WI38 (cell line): ENCODE measurements around the gene ITM2B.

Experiments
- H3K4me3 ChIP-seq: 2 replicates; pipeline ENCODE4 v1.5.1; 2011; ENCODE audit warnings: low read depth, mild to moderate bottlenecking, control low read depth, low read length
- TF ChIP-seq, protein P1 (sequence below): IDR thresholded peaks from 2 replicates; pipeline ENCODE4 v1.5.1; 2012; ENCODE audit warnings: low read depth, mild to moderate bottlenecking, control low read depth, low read length

The ITM2B gene

DNA sequence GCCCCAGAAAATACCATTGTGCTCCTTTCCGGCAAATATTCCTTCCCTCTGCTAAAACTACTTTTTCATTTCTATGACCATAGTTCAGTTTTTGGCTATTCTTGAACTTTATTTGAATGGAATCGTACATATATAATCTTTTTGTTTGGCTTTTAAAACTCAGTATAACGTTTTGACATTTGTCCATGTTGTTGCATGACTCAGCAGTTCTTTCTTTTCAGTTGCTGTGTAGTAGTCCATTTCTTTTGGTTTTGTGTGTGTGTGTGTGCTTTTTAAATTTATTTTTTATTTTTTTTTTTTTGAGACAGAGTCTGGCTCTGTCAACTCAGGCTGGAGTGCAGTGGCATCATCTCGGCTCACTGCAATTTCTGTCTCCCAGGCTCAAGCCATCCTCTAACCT lies 35.0 kb downstream of the ITM2B start:
- H3K4me3 ChIP-seq = no peak overlapping the region
- TF ChIP-seq, protein P1, sequence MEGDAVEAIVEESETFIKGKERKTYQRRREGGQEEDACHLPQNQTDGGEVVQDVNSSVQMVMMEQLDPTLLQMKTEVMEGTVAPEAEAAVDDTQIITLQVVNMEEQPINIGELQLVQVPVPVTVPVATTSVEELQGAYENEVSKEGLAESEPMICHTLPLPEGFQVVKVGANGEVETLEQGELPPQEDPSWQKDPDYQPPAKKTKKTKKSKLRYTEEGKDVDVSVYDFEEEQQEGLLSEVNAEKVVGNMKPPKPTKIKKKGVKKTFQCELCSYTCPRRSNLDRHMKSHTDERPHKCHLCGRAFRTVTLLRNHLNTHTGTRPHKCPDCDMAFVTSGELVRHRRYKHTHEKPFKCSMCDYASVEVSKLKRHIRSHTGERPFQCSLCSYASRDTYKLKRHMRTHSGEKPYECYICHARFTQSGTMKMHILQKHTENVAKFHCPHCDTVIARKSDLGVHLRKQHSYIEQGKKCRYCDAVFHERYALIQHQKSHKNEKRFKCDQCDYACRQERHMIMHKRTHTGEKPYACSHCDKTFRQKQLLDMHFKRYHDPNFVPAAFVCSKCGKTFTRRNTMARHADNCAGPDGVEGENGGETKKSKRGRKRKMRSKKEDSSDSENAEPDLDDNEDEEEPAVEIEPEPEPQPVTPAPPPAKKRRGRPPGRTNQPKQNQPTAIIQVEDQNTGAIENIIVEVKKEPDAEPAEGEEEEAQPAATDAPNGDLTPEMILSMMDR = no peak

DNA sequence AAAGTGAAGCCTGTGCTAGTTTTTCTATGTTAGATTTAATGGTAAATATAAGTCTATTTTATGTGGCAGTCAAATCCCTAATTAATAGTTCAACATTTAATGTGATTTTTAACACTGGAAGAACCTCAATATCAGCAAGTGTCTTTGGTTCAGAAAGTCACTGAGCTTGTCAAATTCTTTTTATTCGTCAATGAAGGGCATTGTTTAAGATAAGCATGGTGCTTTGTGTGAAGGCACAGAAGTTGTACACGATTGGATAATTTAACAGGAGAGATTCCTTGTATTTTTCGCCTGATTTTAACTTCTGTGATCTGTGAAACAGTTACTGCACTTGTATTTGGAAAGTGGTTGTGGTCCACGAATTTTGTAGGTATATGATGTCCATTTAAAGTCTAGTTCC lies 40.3 kb downstream of the ITM2B start:
- TF ChIP-seq, protein P1 = no peak
- no peak overlapping the region for H3K4me3 ChIP-seq

DNA sequence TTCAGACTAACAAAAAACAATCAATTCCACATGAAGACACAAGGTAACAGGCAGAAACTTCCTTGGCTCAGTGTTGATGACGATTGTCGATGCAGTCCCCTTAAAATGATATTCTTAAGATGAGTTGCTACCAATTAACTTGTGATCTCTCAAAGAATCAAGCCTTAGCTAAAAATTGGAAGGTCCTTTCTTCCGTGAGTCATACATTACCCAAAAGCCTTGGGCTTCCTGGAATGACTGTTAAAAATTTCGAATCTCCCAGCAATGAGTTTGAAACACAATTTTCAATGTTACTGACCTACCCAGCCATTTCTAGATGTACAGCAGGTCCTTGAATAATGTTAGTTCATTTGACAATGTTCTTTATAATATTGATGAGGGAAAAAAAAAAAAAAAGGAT lies 42.5 kb downstream of the ITM2B start:
- no peak overlapping the region for H3K4me3 ChIP-seq
- TF ChIP-seq, protein P1 = no peak

DNA sequence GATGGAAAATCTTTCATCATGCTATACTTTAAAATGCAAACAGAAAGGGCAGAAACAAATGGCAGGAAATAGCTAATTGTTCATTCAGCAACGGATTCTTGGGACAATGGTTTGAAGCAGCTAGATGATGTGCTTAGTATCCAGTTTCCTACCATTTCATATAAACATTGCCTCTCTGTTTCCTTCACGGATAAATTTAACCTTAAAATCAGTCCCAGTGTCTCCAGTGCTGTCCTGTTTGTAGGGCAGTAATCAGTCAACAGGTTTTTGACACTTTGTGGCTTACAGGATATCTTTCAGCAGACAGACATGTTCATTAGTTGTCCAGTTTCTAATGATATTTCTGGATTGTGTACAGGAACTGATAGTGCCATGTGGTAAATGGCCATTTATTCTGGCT lies 45.8 kb downstream of the ITM2B start:
- H3K4me3 ChIP-seq = no peak overlapping the region
- TF ChIP-seq, protein P1 = no peak

DNA sequence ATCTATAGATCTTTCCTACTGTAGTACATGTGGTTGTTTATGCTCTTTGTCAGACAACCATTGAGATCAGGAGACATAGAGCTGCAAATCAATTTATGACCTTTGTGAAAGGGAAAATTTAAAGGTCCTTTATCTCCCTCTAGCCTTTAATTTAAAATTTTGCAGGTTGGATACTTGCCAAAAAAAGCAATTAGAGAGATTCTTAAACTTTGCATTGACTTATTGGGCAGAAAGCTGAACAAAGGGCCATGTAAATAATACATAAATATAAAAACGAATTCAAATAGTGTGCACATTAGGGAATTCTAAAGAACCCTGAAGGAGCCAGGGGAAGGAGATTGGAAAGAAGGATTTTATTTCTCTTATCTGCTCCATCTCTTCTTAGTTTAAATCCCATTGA lies 48.5 kb downstream of the ITM2B start:
- no peak overlapping the region for H3K4me3 ChIP-seq
- TF ChIP-seq, protein P1 = no peak

DNA sequence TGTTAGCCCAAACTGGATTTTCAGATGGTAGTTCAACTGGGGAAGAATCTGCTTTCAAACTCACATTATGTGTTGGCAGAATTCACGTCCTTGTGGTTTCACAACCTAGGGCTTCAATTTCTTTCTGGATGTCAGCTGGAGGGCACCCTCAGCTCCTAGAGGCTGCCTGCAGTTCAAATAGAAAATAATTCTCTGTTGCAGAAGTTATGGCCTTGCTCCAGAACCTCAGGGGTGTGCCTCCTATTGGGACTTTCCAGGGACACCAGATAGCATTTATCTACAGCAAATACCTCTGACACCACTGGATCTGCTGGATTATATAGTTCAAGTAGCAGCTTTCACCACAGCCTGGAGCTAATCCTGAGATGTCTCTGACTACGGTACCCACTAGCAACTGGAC lies 58.7 kb downstream of the ITM2B start:
- TF ChIP-seq, protein P1 = no peak
- H3K4me3 ChIP-seq = no peak overlapping the region

DNA sequence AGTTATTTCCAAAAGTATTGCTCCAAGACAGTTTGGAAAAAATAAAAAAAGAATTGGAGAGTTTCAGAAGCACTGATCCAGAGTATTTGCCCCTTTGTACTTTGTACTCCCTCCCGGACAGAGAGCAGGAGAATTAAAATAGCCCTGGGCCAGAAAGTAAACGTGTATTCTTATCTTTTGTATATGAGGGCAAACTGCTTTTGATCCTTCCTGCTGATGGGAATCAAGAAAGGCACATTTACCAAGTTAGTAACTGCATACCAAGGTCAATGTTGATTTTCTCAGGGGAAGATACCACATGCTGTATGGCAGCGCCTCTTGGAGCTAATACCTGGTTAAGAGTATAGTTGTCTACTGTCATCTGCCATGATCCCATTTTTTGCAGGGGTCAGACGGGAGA lies 59.6 kb downstream of the ITM2B start:
- no peak overlapping the region for H3K4me3 ChIP-seq
- TF ChIP-seq, protein P1 = no peak
